Lower leg skin (tissue), 4 donors: ENCODE results near the gene HADHA. TPM values are rescaled to one million over a fixed set of nuclear protein-coding genes. Genes with fewer than 3 reads are reported as not detected.

Source experiments
- DNase-seq, 2 donors: peaks; one replicate each; pipeline ENCODE4 v3.0.0-alpha.2; 2019; ENCODE audit warnings: low spot score in 2 of 2
- H3K4me3 ChIP-seq: fragments of 200-600 bp; sonication (generic); 2 replicates; pipeline ENCODE4 v1.5.1; 2017; ENCODE audit warnings: mild to moderate bottlenecking, low read depth; ENCODE audit not compliant: poor library complexity, severe bottlenecking
- POLR2A ChIP-seq, 2 donors: fragments of 450-650 bp; IDR thresholded peaks; one replicate each; pipeline ENCODE4 v1.6.1; 2016 to 2017; ENCODE audit warnings: antibody characterized with exemption in 2 of 2, mild to moderate bottlenecking in 1 of 2, moderate library complexity in 1 of 2
- WGBS, 2 donors: methylation state at CpG; one replicate each; pipeline ENCODE4 v1.1.5; 2018; 5-methylcytosine and 5-hydroxymethylcytosine counted together
- intact Hi-C: fragments of 100-400 bp; cut with DNase I; formaldehyde crosslinking; loops from one replicate; pipeline ENCODE4 v1.15.0; 2023; ENCODE audit warnings: low total_unique reads
- total RNA-seq, 4 donors: library from RNA; depleted of rRNA; stranded (reverse); fragments of >200 nt; gene quantifications; one replicate each; pipeline ENCODE4 v1.1.0, GENCODE V29; 2016
- TF ChIP-seq, protein P1 (sequence below), 3 donors: fragments of 450-650 bp; IDR thresholded peaks; one replicate each; pipeline ENCODE4 v1.5.1; 2016; ENCODE audit warnings: antibody characterized with exemption in 3 of 3, mild to moderate bottlenecking in 3 of 3, moderate library complexity in 2 of 3

HADHA gene
- total RNA-seq, 4 donors from 2014 or later = 125 to 170 (median 131) TPM

DNA sequence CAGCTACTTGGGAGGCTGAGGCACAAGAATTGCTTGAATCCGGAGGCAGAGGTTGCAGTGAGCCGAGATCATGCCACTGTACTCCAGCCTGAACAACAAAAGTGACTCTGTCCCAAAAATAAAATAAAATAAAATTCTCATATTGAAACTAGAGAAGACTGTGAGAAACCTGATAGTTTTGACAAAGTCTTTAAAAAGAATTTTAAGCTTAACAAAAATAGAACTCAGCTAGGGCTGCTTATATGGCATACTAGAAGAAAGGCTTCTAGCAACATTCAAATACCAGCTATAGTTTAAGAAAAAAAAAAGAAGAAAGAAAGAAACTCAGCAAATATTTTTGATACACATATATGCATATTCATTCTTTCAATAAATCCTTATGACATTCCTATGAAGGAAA lies 13.6 kb downstream of the HADHA start:
- WGBS, 2 donors = 96% methylated on average over 2 of the region's 2 CpGs
- no peak overlapping the region for H3K4me3 ChIP-seq
- TF ChIP-seq, protein P1, sequence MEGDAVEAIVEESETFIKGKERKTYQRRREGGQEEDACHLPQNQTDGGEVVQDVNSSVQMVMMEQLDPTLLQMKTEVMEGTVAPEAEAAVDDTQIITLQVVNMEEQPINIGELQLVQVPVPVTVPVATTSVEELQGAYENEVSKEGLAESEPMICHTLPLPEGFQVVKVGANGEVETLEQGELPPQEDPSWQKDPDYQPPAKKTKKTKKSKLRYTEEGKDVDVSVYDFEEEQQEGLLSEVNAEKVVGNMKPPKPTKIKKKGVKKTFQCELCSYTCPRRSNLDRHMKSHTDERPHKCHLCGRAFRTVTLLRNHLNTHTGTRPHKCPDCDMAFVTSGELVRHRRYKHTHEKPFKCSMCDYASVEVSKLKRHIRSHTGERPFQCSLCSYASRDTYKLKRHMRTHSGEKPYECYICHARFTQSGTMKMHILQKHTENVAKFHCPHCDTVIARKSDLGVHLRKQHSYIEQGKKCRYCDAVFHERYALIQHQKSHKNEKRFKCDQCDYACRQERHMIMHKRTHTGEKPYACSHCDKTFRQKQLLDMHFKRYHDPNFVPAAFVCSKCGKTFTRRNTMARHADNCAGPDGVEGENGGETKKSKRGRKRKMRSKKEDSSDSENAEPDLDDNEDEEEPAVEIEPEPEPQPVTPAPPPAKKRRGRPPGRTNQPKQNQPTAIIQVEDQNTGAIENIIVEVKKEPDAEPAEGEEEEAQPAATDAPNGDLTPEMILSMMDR (IDR thresholded peaks at IDR 0.05) = no peak
- TF ChIP-seq POLR2A (IDR thresholded peaks at IDR 0.05) = no peak
- intact Hi-C loops = no loop called here
- DNase-seq = no peak

DNA sequence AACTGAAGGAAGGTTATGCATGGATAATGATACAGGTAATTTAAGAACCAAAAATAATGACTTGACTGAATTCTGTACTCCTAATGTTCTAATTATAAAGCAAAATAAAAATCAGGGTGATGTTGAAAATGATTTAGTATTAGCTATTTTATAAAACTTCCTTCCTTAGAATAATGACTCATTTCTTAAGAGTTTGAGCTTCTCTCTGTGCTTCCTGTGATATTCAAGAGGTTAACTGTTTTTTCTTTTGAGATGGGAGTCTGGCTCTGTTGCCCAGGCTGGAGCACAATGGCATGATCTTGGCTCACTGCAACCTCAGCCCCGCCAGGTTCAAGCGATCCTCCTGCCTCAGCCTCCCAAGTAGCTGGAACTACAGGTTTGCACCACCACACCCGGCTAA lies 14.8 kb downstream of the HADHA start:
- WGBS, 2 donors = 94 to 96% methylated on average over 3 of the region's 3 CpGs
- intact Hi-C loops = no loop called here
- DNase-seq = no peak
- TF ChIP-seq, protein P1 (IDR thresholded peaks at IDR 0.05) = no peak
- TF ChIP-seq POLR2A (IDR thresholded peaks at IDR 0.05) = no peak
- no peak overlapping the region for H3K4me3 ChIP-seq

DNA sequence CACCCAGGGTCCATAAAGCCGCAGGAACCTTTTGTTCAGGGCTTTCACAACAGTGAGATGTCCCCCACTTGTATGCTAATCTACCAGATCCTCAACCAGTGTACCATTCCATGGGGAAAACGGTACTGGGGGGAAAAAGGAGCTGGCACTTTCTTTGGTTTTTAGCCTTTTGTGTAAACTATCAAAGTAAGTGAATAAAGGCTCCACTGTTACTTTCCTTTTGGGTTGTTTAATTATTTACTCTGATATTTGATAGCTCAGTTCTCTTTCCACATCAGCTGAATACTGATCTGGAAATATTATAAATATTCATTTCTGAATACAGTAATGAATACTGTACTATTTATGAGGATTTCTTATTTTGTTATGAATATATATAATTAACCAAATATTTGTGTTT lies 20.3 kb downstream of the HADHA start:
- H3K4me3 ChIP-seq = no peak overlapping the region
- DNase-seq = no peak
- 97 to 98% methylated on average over 2 of the region's 2 CpGs for WGBS, 2 donors
- intact Hi-C loops = no loop called here
- TF ChIP-seq, protein P1 (IDR thresholded peaks at IDR 0.05) = no peak
- TF ChIP-seq POLR2A (IDR thresholded peaks at IDR 0.05) = no peak

DNA sequence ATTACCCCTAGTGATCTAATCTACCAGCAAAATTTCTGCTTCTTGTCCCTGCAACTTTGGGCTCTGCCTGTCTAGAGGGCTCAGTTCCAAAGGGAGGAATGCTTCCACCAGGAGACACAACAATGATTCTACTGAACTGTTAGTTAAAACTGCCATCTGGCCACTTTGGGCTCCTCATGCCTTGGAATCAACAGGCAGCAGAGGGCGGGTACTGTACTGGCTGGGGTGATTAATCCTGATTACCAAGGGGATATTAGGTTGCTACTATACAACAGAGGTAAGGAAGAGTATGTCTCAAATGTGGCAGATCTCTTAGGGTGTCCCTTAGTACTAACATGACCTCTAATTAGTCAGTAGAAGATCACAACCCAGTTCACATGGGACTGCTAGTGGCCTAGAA lies 21.4 kb downstream of the HADHA start:
- no peak overlapping the region for H3K4me3 ChIP-seq
- no peak for DNase-seq
- 94 to 100% methylated on average over 1 of the region's 1 CpG for WGBS, 2 donors
- no peak for TF ChIP-seq POLR2A (IDR thresholded peaks at IDR 0.05)
- TF ChIP-seq, protein P1 (IDR thresholded peaks at IDR 0.05) = no peak
- intact Hi-C loops = no loop called here

DNA sequence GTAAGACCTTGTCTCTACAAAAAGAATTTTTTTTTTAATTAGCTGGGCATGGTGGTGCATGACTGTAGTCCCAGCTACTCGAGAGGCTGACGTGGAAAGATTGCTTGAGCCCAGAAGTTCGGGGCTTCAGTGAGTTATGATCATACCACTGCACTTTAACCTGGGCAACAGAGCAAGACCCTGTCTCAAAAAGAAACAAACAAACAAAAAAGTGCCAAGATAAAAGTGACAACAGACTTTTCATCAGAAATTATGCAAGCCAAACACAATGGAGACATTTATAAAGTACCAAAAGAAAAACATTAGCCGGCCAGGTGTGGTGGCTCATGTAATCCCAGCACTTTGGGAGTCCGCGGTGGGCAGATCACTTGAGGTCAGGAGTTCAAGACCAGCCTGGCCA lies 26.7 kb downstream of the HADHA start:
- intact Hi-C loops = no loop called here
- TF ChIP-seq, protein P1 (IDR thresholded peaks at IDR 0.05) = no peak
- TF ChIP-seq POLR2A (IDR thresholded peaks at IDR 0.05) = no peak
- DNase-seq = no peak
- WGBS, 2 donors = 78 to 82% methylated on average over 6 of the region's 6 CpGs
- no peak overlapping the region for H3K4me3 ChIP-seq

DNA sequence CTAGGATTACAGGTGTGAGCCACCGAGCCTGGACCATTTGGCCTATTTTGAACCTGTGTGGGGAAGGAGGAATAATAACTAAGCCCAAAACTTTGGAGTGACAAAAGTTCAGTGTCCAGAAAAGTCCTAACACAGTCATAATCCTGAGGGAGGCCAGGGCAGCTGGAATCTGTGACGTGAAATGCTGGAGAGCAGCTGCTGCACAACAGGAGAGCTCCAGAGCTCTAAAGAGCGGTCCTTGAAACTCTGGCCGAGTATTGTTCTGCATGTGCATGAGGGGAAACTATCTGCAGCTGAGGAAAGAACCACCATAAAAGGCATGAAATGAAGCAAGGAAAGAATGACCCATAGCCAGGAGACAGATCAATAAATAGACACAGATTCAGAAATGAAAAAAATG lies 27.8 kb downstream of the HADHA start:
- WGBS, 2 donors = 91 to 97% methylated on average over 4 of the region's 4 CpGs
- TF ChIP-seq POLR2A (IDR thresholded peaks at IDR 0.05) = no peak
- TF ChIP-seq, protein P1 (IDR thresholded peaks at IDR 0.05) = no peak

More for the DNA sequence above, 27.8 kb downstream of the HADHA start:
- intact Hi-C loops = no loop called here
- no peak for DNase-seq
- no peak overlapping the region for H3K4me3 ChIP-seq
